Bronchial epithelial cell (primary cell): Measurements from ENCODE around the gene EIPR1. TPM values are rescaled to one million over a fixed set of nuclear protein-coding genes. Genes with fewer than 3 reads are reported as not detected.

ENCODE experiments used
- DNase-seq: peaks from one replicate; pipeline ENCODE4 v3.0.0-alpha.2; 2010; ENCODE audit warnings: low read depth
- FAIRE-seq: peaks from 2 replicates; lab custom pipeline; 2011; peaks lifted over from hg19 to GRCh38; lab: Jason Lieb, UNC
- H3K27me3 ChIP-seq: 2 replicates; pipeline ENCODE4 v1.5.1; 2011; ENCODE audit warnings: low read length; ENCODE audit not compliant: control insufficient read depth, insufficient read depth
- H3K36me3 ChIP-seq: 2 replicates; pipeline ENCODE4 v1.5.1; 2011; ENCODE audit warnings: low read length; ENCODE audit not compliant: control insufficient read depth, insufficient read depth
- H3K4me3 ChIP-seq: 2 replicates; pipeline ENCODE4 v1.5.1; 2011; ENCODE audit warnings: mild to moderate bottlenecking, low read depth, low read length, control low read depth
- total RNA-seq: library from RNA; depleted of rRNA; stranded (reverse); fragments of >200 nt; gene quantifications from 2 replicates; pipeline ENCODE4 v1.2.1, GENCODE V29; 2014
- TF ChIP-seq, protein P1 (sequence below): IDR thresholded peaks from 2 replicates; pipeline ENCODE4 v1.5.1; 2011; ENCODE audit warnings: mild to moderate bottlenecking, moderate library complexity, low read length, control low read depth, inconsistent platforms; ENCODE audit not compliant: insufficient read depth, severe bottlenecking

EIPR1 gene
- total RNA-seq, 1 donor from 2014 or later, result 44.5 TPM

DNA sequence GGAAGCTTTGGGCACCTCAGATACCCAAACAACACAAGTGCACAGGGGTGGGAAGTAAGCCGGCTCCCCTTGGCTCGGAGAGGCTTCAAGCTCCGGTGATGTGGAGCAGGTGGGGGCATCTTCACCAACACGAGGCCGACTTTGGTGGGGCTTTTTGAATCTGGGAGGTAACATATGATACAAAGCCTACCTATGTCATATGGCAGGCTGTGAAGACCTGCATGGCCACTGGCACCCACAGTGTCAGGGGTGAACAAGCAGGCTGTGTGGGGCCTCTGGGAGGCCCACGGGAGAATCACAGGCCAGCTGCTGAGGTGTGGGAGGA lies 109.0 kb downstream of the EIPR1 start:
- DNase-seq (no peak), FAIRE-seq (no peak)
- Histone ChIP-seq H3K27me3 (no peaks in the 10 kb centered on the region), H3K36me3 (no peaks in the 10 kb centered on the region), H3K4me3 (no peak overlapping the region)
- TF ChIP-seq, protein P1, sequence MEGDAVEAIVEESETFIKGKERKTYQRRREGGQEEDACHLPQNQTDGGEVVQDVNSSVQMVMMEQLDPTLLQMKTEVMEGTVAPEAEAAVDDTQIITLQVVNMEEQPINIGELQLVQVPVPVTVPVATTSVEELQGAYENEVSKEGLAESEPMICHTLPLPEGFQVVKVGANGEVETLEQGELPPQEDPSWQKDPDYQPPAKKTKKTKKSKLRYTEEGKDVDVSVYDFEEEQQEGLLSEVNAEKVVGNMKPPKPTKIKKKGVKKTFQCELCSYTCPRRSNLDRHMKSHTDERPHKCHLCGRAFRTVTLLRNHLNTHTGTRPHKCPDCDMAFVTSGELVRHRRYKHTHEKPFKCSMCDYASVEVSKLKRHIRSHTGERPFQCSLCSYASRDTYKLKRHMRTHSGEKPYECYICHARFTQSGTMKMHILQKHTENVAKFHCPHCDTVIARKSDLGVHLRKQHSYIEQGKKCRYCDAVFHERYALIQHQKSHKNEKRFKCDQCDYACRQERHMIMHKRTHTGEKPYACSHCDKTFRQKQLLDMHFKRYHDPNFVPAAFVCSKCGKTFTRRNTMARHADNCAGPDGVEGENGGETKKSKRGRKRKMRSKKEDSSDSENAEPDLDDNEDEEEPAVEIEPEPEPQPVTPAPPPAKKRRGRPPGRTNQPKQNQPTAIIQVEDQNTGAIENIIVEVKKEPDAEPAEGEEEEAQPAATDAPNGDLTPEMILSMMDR, result no peak

DNA sequence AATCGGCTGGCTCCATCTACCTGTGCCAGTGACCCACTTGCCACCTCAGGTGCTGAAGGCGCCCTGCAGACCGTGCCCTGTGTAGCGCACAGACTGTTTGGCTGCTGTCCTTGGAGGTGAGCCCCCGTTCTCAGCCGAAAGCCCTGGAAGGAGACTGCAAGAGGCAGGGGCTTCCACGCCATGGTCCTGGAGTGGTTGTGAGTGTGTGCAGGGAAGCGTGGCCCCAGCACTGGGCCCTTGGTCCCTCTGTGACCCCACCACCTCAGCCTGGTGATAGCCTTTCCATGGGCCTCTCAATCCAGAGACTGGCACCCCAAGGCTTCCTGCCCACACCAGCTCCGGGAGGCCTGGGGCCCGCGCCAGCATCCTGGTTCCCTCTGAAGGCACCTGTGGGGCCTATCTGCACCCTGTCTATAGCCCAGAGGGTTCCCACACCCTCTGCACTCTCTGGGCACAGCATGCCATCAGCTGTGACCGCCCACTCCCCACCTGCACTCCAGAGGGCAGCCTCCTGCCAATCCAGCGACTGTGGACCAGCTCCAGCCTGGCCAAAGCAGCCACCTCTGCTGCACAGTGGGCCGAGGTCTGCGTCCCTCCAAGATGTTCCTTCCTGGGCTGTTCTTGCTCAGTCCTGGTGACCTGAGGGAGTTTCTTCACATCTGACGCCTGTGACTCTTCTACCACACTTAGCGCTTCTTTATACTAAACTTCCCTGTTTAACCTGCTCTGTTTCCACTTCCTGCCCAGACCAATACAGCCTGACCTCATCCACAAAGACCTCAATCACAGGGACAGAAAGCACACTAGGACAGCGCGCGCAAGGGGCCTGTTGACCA lies 109.5 kb downstream of the EIPR1 start:
- no peaks in the 10 kb centered on the region for H3K27me3 ChIP-seq
- TF ChIP-seq, protein P1, result no peak
- FAIRE-seq (peak; percentile 50), DNase-seq (no peak)
- no peaks in the 10 kb centered on the region for H3K36me3 ChIP-seq
- H3K4me3 ChIP-seq, result no peak overlapping the region

DNA sequence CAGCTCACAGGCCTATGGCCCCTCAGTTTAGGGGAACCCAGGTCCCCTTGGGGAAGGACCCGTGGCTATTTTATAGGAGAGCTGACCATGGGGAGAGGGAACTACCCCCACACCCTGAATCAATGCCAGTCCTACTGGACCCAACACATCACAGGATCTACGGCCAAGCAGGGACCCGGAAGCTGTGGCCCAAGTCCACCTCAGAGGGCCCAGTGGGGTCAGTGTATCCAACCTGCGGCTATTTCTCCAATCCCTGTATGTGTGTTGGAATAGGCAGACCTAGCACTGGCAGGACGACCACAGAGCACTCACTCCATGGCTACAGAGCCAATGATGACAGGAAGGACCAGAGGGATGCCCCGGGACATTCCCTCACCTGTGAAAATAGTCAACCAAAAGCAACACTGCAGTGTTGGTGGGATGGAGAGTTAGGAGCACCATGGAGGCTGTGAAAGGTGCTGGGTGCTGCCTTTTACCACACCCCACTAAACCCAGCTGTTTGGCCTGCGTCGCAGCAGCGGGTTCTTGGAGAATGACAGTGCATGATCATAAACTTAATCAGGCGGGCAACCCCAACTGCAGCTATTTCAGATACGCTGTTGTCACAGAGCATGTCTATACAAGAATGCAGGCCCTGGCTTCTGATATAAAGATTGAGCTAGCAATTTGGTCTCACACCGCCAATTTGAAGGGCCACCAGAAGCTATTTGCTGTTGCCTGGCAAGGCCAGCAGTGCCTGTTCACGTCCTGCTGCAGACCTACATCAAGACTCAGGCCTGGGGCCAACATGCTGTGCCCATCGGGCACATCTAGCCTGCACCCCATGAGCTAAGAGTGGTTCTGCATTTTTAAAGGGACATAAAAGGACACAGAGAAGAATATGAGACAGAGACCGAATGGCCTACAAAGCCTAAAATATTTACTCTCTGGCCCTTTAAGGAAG lies 110.4 kb downstream of the EIPR1 start:
- no peak for DNase-seq
- TF ChIP-seq, protein P1, result no peak
- no peak overlapping the region for H3K4me3 ChIP-seq
- FAIRE-seq, result no peak
- H3K27me3 ChIP-seq, result no peaks in the 10 kb centered on the region
- H3K36me3 ChIP-seq, result no peaks in the 10 kb centered on the region

DNA sequence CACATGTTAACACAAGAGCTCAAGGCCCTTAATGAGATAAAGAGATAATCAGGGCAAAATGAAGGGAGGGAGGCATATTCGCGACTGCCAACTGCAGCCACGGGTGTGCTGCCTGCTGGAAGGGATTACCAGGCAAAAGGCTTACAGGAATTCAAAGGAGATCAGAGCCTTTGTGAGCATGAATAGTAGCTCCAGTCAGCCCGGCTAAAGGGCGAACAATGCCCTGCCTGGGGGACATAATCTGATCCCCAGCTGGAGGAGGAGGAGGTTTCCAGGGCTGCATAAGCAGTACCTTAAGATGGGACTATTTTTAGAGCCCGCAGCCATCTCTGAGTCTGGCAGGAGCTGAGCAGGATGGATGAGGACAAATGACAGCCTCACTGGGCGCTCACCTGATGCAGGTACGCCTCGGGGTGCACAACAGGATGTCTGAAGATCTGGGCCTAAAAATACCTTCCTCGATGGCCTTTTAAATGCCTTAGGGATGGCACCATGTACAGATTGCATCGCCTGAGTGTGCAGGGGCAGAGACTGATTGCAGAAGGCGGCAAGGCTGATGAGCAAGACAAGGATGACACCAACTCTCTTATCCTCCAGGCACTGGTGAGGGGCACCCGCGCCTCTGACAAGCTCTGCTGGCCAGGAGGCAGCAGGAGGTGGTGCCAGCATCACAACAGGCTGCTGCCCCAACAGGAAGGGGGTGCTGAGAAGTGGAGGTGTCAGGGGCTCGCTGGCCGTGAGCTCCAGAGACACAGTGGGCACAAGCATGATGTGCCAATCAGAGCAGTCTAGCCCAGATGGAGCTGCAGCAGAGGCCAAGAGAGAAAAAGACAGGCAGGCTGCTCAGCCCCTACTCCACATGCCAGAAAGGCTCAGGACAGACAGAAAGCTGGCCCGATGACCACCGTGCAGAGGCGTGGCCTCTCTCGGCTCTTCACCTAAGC lies 111.4 kb downstream of the EIPR1 start:
- FAIRE-seq (no peak), DNase-seq (no peak)
- Histone ChIP-seq H3K36me3 (no peaks in the 10 kb centered on the region), H3K27me3 (no peaks in the 10 kb centered on the region), H3K4me3 (no peak overlapping the region)
- TF ChIP-seq, protein P1, result no peak

DNA sequence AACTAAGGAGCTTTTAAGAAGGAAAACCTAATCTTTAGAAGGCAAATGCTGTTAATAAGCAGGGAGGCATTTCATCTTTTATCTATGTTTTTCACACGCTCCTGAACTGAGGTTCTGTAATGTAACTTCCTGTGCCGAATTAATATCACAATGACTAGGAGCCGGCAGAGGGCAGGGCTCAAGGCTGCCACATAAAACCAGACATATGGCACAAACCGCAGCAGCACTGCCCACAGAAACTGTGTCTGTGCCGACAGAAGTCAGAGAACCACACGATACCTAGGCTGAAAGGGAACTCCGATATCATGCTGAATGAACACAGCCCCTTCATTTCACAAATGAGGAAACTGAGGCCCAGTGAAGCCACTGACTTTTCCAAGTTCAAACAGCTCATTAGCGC lies 112.1 kb downstream of the EIPR1 start:
- Histone ChIP-seq H3K4me3 (no peak overlapping the region), H3K27me3 (no peaks in the 10 kb centered on the region), H3K36me3 (no peaks in the 10 kb centered on the region)
- FAIRE-seq, result no peak
- DNase-seq, result no peak
- TF ChIP-seq, protein P1, result no peak
